ENCODE results near the gene THAP11.

DNA sequence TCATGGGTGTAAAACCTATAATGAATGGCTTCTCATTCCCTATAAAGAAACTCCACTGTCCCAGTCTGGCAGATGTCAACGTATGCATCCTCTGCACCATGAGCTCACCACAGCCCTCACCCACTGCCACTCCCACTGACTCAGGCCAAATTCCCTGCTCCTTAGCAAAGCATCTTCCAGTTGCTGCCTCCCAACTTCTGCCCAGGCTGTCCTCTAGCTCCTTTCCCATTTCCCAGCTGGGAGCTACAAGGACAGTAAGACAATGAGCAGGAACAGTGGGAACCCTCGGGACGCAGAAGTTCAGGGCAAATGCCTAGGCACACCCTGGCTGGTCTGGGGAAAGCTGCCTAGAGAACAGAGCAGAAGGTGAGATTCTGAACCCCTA is 9.1 kb upstream of the THAP11 start:
- TF ChIP-seq POLR2AphosphoS5 (IDR thresholded peaks at IDR 0.05) (no peak), CTCF (IDR thresholded peaks at IDR 0.05; ENCODE audit: poor library complexity, severe bottlenecking) (no peak)

All from neural cell (in vitro differentiated cells).